Loucy (cell line): ENCODE measurements around the gene MYO5B.

Experiments
- H2AFZ ChIP-seq: fragments of 200-600 bp; sonication (generic); 2 replicates; pipeline ENCODE4 v1.6.0; 2016; ENCODE audit warnings: antibody characterized with exemption, mild to moderate bottlenecking, low read length, moderate library complexity
- H3F3A ChIP-seq: fragments of 200-600 bp; 2 replicates; pipeline ENCODE4 v1.6.0; 2016; ENCODE audit warnings: antibody characterized with exemption, low read depth, mild to moderate bottlenecking
- H3K27me3 ChIP-seq: fragments of 200-600 bp; sonication (generic); 2 replicates; pipeline ENCODE4 v1.6.1; 2014; ENCODE audit warnings: low read length, mild to moderate bottlenecking; ENCODE audit not compliant: insufficient read depth, poor library complexity, severe bottlenecking
- H3K36me3 ChIP-seq: fragments of 200-600 bp; sonication (generic); 2 replicates; pipeline ENCODE4 v1.6.1; 2016; ENCODE audit warnings: low read length; ENCODE audit not compliant: insufficient read depth
- H3K4me1 ChIP-seq: fragments of 200-600 bp; sonication (generic); 2 replicates; pipeline ENCODE4 v1.5.1; 2014; ENCODE audit warnings: low read length, mild to moderate bottlenecking; ENCODE audit not compliant: insufficient read depth, poor library complexity, severe bottlenecking
- H3K4me2 ChIP-seq: fragments of 200-600 bp; sonication (generic); 2 replicates; pipeline ENCODE4 v1.6.0; 2014; ENCODE audit warnings: antibody characterized with exemption, low read length, low read depth, mild to moderate bottlenecking; ENCODE audit not compliant: poor library complexity, severe bottlenecking
- H3K4me3 ChIP-seq: fragments of 200-600 bp; sonication (generic); 2 replicates; pipeline ENCODE4 v1.5.1; 2014; ENCODE audit warnings: low read length, mild to moderate bottlenecking, mixed read lengths; ENCODE audit not compliant: poor library complexity, severe bottlenecking
- H3K79me2 ChIP-seq: fragments of 200-600 bp; sonication (generic); 2 replicates; pipeline ENCODE4 v1.6.1; 2014; ENCODE audit warnings: low read length; ENCODE audit not compliant: insufficient read depth
- H3K9ac ChIP-seq: fragments of 200-600 bp; sonication (generic); 2 replicates; pipeline ENCODE4 v1.6.0; 2014; ENCODE audit warnings: mild to moderate bottlenecking, low read depth, low read length, moderate library complexity; ENCODE audit not compliant: poor library complexity, severe bottlenecking
- H3K9me2 ChIP-seq: fragments of 200-600 bp; sonication (generic); replicated peaks from 2 replicates; pipeline ENCODE4 v1.6.1; 2016; ENCODE audit warnings: low read depth, low read length, mixed read lengths
- H3K9me3 ChIP-seq: fragments of 200-600 bp; sonication (generic); 2 replicates; pipeline ENCODE4 v1.6.1; 2014; ENCODE audit warnings: mild to moderate bottlenecking, antibody characterized with exemption, low read length, low read depth; ENCODE audit not compliant: insufficient read depth
- H4K20me1 ChIP-seq: fragments of 200-600 bp; sonication (generic); 2 replicates; pipeline ENCODE4 v1.6.0; 2014; ENCODE audit warnings: antibody characterized with exemption, low read length, mild to moderate bottlenecking; ENCODE audit not compliant: insufficient read depth, poor library complexity, severe bottlenecking
- CTCF ChIP-seq: fragments of 200-600 bp; sonication (generic); conservative IDR thresholded peaks from 2 replicates; pipeline ENCODE4 v1.5.1; 2014; ENCODE audit warnings: mild to moderate bottlenecking, antibody characterized with exemption, low read length
- EZH2phosphoT487 ChIP-seq: fragments of 200-600 bp; IDR thresholded peaks from 2 replicates; pipeline ENCODE4 v1.6.1; 2018; ENCODE audit warnings: antibody characterized with exemption, mild to moderate bottlenecking, moderate library complexity, borderline replicate concordance

Gene MYO5B

GRCh38 chr18:49819071-49819662, 375.8 kb downstream of the MYO5B start:
- Histone ChIP-seq H3K36me3 (no peaks in the 10 kb centered on the region), H3K27me3 (no peaks in the 10 kb centered on the region), H3K9ac (no peak overlapping the region), H4K20me1 (no peaks in the 10 kb centered on the region), H3K9me2 (no peaks in the 10 kb centered on the region), H2AFZ (no peak overlapping the region), H3K79me2 (no peaks in the 10 kb centered on the region), H3F3A (no peaks in the 10 kb centered on the region), H3K4me2 (peak overlapping the region; percentile 64), H3K4me3 (no peak overlapping the region), H3K4me1 (peaks cover 20% of the 10 kb centered on the region), H3K9me3 (no peaks in the 10 kb centered on the region)
- TF ChIP-seq CTCF (no peak), EZH2phosphoT487 (no peak)

- Histone ChIP-seq H3K9me3 (no peaks in the 10 kb centered on the region), H3K4me3 (no peak overlapping the region), H3K9ac (no peak overlapping the region), H3K4me2 (no peak overlapping the region), H4K20me1 (no peaks in the 10 kb centered on the region), H3K9me2 (no peaks in the 10 kb centered on the region), H3F3A (no peaks in the 10 kb centered on the region), H3K27me3 (no peaks in the 10 kb centered on the region), H3K4me1 (peaks cover 22% of the 10 kb centered on the region), H3K79me2 (peaks cover 2% of the 10 kb centered on the region), H2AFZ (no peak overlapping the region), H3K36me3 (no peaks in the 10 kb centered on the region)
- TF ChIP-seq EZH2phosphoT487 (no peak), CTCF (no peak)
Observed at GRCh38 chr18:49817947-49818346, 377.0 kb downstream of the MYO5B start.

- Histone ChIP-seq H3K9me3 (no peaks in the 10 kb centered on the region), H3K9me2 (no peaks in the 10 kb centered on the region), H3K4me2 (no peak overlapping the region), H2AFZ (no peak overlapping the region), H3K36me3 (no peaks in the 10 kb centered on the region), H3K79me2 (peaks cover 20% of the 10 kb centered on the region), H4K20me1 (no peaks in the 10 kb centered on the region), H3K4me3 (no peak overlapping the region), H3K4me1 (peaks cover 22% of the 10 kb centered on the region), H3K9ac (no peak overlapping the region), H3F3A (no peaks in the 10 kb centered on the region), H3K27me3 (no peaks in the 10 kb centered on the region)
- TF ChIP-seq CTCF (no peak), EZH2phosphoT487 (no peak)
Observed at GRCh38 chr18:49815927-49816326, 379.0 kb downstream of the MYO5B start.
